ENCODE measurements around the gene GGTLC2. TPM values are rescaled to one million over a fixed set of nuclear protein-coding genes. Genes with fewer than 3 reads are reported as not detected.
"Not testable (repeated sequence)": the region's sequence is repeated elsewhere in the genome, so short reads cannot be mapped to it uniquely, and the experiment has no call there.

The GGTLC2 gene
- total RNA-seq, 1 donor, result not detected

GRCh38 chr22:22618448-22618847, 26.0 kb upstream of the GGTLC2 start:
- DNase-seq (ENCODE audit: low read depth), result no peak
- no peak overlapping the region for H3K4me3 ChIP-seq (ENCODE audit: low read depth, low read length)
- no peak for TF ChIP-seq CTCF (IDR thresholded peaks at IDR 0.05; ENCODE audit: insufficient read depth, low read length)

GRCh38 chr22:22618923-22619322, 25.5 kb upstream of the GGTLC2 start:
- no peak for DNase-seq (ENCODE audit: low read depth)
- H3K4me3 ChIP-seq (ENCODE audit: low read depth, low read length), result no peak overlapping the region
- TF ChIP-seq CTCF (IDR thresholded peaks at IDR 0.05; ENCODE audit: insufficient read depth, low read length), result no peak

- no peak for TF ChIP-seq CTCF (IDR thresholded peaks at IDR 0.05; ENCODE audit: insufficient read depth, low read length)
- DNase-seq (ENCODE audit: low read depth), result no peak
- H3K4me3 ChIP-seq (ENCODE audit: low read depth, low read length), result no peak overlapping the region
Observed at GRCh38 chr22:22619765-22620414, 24.5 kb upstream of the GGTLC2 start.

- H3K4me3 ChIP-seq (ENCODE audit: low read depth, low read length); DNase-seq (ENCODE audit: low read depth): not testable (repeated sequence)
Observed at GRCh38 chr22:22628546-22629495, 15.6 kb upstream of the GGTLC2 start.

- not testable (repeated sequence) for H3K4me3 ChIP-seq (ENCODE audit: low read depth, low read length)
- DNase-seq (ENCODE audit: low read depth), result peak; percentile 8
Observed at GRCh38 chr22:22631223-22631652, 13.2 kb upstream of the GGTLC2 start.

- not testable (repeated sequence) for H3K4me3 ChIP-seq (ENCODE audit: low read depth, low read length); DNase-seq (ENCODE audit: low read depth)
Observed at GRCh38 chr22:22632226-22632625, 12.2 kb upstream of the GGTLC2 start.

- DNase-seq (ENCODE audit: low read depth); H3K4me3 ChIP-seq (ENCODE audit: low read depth, low read length): not testable (repeated sequence)
Observed at GRCh38 chr22:22633533-22633932, 10.9 kb upstream of the GGTLC2 start.

GRCh38 chr22:22636260-22636659, 8.2 kb upstream of the GGTLC2 start:
- DNase-seq (ENCODE audit: low read depth), result peak; percentile 16
- peak; percentile 7 for TF ChIP-seq CTCF (IDR thresholded peaks at IDR 0.05; ENCODE audit: insufficient read depth, low read length)

GRCh38 chr22:22638313-22638712, 6.1 kb upstream of the GGTLC2 start:
- DNase-seq (ENCODE audit: low read depth), result not testable (repeated sequence)

More at GRCh38 chr22:22636260-22636659, 8.2 kb upstream of the GGTLC2 start:
- not testable (repeated sequence) for H3K4me3 ChIP-seq (ENCODE audit: low read depth, low read length)

GRCh38 chr22:22642255-22642654, 2.2 kb upstream of the GGTLC2 start:
- not testable (repeated sequence) for DNase-seq (ENCODE audit: low read depth); H3K4me3 ChIP-seq (ENCODE audit: low read depth, low read length)

More at GRCh38 chr22:22638313-22638712, 6.1 kb upstream of the GGTLC2 start:
- H3K4me3 ChIP-seq (ENCODE audit: low read depth, low read length), result not testable (repeated sequence)

- not testable (repeated sequence) for H3K4me3 ChIP-seq (ENCODE audit: low read depth, low read length); DNase-seq (ENCODE audit: low read depth)
Observed at GRCh38 chr22:22645969-22646368, 1.6 kb downstream of the GGTLC2 start.

GRCh38 chr22:22647952-22648351, 3.5 kb downstream of the GGTLC2 start:
- H3K4me3 ChIP-seq (ENCODE audit: low read depth, low read length); DNase-seq (ENCODE audit: low read depth): not testable (repeated sequence)

GRCh38 chr22:22648863-22649536, 4.6 kb downstream of the GGTLC2 start:
- H3K4me3 ChIP-seq (ENCODE audit: low read depth, low read length); DNase-seq (ENCODE audit: low read depth): not testable (repeated sequence)
